ENCODE measurements around the gene BECN2. TPM values are rescaled to one million over a fixed set of nuclear protein-coding genes. Genes with fewer than 3 reads are reported as not detected.
"Not testable (repeated sequence)": the region's sequence is repeated elsewhere in the genome, so short reads cannot be mapped to it uniquely, and the experiment has no call there.

Gene BECN2
- total RNA-seq, 6 experiments from 2014 or later: not detected

DNA sequence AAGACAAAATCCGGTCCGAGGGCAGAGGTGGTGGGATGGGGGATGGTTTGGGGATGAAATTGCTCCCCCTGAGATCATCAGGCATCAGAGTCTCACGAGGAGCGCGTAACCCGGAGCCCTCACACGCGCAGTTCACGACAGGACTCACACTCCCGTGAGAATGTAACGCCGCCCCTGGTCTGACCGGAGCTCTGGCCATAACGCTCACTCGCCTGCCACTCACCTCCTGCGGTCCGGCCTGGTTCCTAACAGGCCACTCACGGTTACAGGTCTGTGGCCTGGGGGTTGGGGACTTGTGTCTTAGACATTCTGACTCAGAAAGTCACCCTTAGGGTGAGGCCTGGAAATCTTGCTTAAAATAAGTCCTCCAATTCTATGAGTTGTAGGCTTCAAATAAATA lies 21.5 kb downstream of the BECN2 start:
- DNase-seq (no peak), ATAC-seq (no peak)
- whole genome bisulfite sequencing (ENCODE audit: insufficient coverage, low coverage, low lambda C conversion rate, missing lambda C conversion rate): no CpG with 5 or more reads among the region's 18 CpGs
- TF ChIP-seq, protein P1, sequence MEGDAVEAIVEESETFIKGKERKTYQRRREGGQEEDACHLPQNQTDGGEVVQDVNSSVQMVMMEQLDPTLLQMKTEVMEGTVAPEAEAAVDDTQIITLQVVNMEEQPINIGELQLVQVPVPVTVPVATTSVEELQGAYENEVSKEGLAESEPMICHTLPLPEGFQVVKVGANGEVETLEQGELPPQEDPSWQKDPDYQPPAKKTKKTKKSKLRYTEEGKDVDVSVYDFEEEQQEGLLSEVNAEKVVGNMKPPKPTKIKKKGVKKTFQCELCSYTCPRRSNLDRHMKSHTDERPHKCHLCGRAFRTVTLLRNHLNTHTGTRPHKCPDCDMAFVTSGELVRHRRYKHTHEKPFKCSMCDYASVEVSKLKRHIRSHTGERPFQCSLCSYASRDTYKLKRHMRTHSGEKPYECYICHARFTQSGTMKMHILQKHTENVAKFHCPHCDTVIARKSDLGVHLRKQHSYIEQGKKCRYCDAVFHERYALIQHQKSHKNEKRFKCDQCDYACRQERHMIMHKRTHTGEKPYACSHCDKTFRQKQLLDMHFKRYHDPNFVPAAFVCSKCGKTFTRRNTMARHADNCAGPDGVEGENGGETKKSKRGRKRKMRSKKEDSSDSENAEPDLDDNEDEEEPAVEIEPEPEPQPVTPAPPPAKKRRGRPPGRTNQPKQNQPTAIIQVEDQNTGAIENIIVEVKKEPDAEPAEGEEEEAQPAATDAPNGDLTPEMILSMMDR (IDR thresholded peaks at IDR 0.05): no peak
- TF ChIP-seq POLR2A (IDR thresholded peaks at IDR 0.05): no peak
- H3K27ac ChIP-seq: no peak overlapping the region
- intact Hi-C loops (cut with DNase I): no loop called here
- no peaks in the 10 kb centered on the region for H3K36me3 ChIP-seq
- no peaks in the 10 kb centered on the region for H3K9me3 ChIP-seq
- no peak overlapping the region for H3K4me3 ChIP-seq
- no peaks in the 10 kb centered on the region for H3K27me3 ChIP-seq
- no peaks in the 10 kb centered on the region for H3K4me1 ChIP-seq

DNA sequence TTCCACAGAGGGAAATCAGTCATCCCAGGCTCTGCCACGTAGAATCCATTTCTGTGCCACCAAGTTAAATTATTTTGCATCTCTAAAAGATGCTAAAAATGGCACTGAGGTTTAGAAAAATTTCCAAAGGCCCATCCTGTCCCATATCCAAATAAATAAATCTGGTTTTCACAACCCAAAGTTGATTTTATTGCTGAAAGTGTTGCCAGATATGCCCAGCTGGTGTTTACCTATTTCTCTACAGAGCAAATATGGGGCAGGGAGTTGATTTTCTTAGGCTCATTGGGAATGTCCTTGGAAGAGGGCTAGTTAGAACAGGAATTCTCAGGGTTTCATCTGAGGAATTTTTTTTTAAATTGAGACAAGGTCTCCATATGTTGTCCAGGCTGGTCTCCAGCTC lies 22.4 kb downstream of the BECN2 start:
- no peak for DNase-seq
- no peaks in the 10 kb centered on the region for H3K9me3 ChIP-seq
- H3K27ac ChIP-seq: no peak overlapping the region
- WGBS (ENCODE audit: insufficient coverage, low coverage, low lambda C conversion rate, missing lambda C conversion rate): 45% methylated on average over 1 of the region's 1 CpG
- no peaks in the 10 kb centered on the region for H3K36me3 ChIP-seq
- no peaks in the 10 kb centered on the region for H3K27me3 ChIP-seq
- ATAC-seq: no peak
- H3K4me1 ChIP-seq: no peaks in the 10 kb centered on the region
- H3K4me3 ChIP-seq: no peak overlapping the region
- intact Hi-C loops (cut with DNase I): loop anchor here in 1 of 2 donors (10.0 kb wide), 1 partner anchor 75 kb away; no protein-coding TSS in a partner anchor
- TF ChIP-seq, protein P1 (IDR thresholded peaks at IDR 0.05): no peak
- no peak for TF ChIP-seq POLR2A (IDR thresholded peaks at IDR 0.05)

DNA sequence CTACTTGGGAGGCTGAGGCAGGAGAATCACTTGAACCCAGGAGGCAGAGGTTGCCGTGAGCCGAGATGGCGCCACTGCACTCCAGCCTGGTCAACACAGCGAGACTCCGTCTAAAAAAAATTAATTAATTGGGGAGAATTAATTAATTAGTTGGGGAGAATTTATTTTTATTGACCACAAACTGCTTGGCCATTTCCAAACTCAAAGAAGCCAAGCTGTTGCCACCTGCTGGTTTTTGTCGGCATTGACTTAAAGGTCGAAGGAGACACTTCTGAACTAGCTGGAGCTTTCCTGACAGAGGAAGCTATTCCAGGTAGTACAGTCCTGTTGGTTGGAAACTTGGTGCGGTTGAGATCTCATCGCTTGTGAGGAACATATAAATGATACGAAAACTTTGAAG lies 28.2 kb downstream of the BECN2 start:
- no peak overlapping the region for H3K27ac ChIP-seq
- WGBS (ENCODE audit: insufficient coverage, low coverage, low lambda C conversion rate, missing lambda C conversion rate): 48% methylated on average over 10 of the region's 10 CpGs
- TF ChIP-seq, protein P1 (IDR thresholded peaks at IDR 0.05): peak; percentile 44 to 61 (median 50)
- no peak for TF ChIP-seq POLR2A (IDR thresholded peaks at IDR 0.05)
- H3K9me3 ChIP-seq: no peaks in the 10 kb centered on the region
- no peak for DNase-seq
- peak; percentile 62 to 76 (median 71) for ATAC-seq
- no peaks in the 10 kb centered on the region for H3K4me1 ChIP-seq
- intact Hi-C loops (cut with DNase I): loop anchor here in 1 of 2 donors (10.0 kb wide), 1 partner anchor 81 kb away; no protein-coding TSS in a partner anchor
- H3K4me3 ChIP-seq: no peak overlapping the region
- H3K27me3 ChIP-seq: no peaks in the 10 kb centered on the region
- no peaks in the 10 kb centered on the region for H3K36me3 ChIP-seq

DNA sequence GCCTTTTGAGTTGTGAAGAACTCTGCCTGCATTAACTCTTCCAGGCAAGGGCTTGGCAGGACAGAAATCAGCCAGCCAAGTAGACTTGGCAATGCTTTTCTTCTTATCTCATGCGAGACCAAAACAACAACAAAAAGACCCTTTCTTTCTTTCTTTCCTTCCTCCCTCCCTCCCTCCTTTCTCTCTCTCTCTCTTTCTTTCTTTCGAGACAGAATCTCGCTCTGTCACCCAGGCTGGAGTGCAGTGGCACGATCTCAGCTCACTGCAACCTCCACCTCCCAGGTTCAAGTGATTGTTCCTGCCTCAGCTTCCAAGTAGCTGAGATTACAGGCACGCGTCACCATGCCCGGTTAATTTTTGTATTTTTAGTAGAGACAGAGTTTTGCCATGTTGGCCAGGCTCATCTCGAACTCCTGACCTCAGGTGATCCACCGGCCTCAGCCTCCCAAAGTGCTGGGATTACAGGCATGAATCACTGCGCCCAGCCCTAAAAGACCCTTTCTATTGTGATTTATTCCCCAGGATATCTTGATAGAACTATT lies 30.9 kb downstream of the BECN2 start:
- 72% methylated on average over 7 of the region's 10 CpGs for WGBS (ENCODE audit: insufficient coverage, low coverage, low lambda C conversion rate, missing lambda C conversion rate)

DNA sequence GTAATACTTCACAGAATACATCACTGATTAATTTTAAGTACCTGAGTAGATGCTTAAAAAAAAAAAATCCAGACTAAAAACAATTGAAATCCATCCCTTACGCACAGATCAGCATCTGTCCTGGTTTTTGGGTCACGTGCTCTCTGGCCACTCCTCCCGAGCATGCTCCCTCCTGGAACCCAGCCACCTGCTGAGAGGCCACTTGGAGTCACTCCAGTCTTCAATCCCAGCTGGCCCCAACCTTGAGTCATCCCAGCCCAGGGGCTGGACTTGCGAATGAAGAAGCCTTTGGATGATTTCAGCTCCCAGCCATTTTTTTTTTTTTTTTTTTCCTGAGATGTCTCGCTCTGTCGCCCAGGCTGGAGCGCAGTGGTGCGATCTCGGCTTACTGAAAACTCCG lies 32.5 kb downstream of the BECN2 start:
- DNase-seq (peak in 2 of 3 donors; percentile 26 to 54), ATAC-seq (peak; percentile 33 to 66 (median 50))
- TF ChIP-seq POLR2A (IDR thresholded peaks at IDR 0.05): no peak
- TF ChIP-seq, protein P1 (IDR thresholded peaks at IDR 0.05): no peak
- 40% methylated on average over 4 of the region's 10 CpGs for WGBS (ENCODE audit: insufficient coverage, low coverage, low lambda C conversion rate, missing lambda C conversion rate)
- intact Hi-C loops (cut with DNase I): no loop called here
- no peaks in the 10 kb centered on the region for H3K27me3 ChIP-seq
- H3K9me3 ChIP-seq: no peaks in the 10 kb centered on the region
- H3K4me3 ChIP-seq: no peak overlapping the region
- no peak overlapping the region for H3K27ac ChIP-seq
- H3K36me3 ChIP-seq: no peaks in the 10 kb centered on the region
- no peaks in the 10 kb centered on the region for H3K4me1 ChIP-seq

More for the DNA sequence above, 30.9 kb downstream of the BECN2 start:
- H3K27me3 ChIP-seq, H3K27ac ChIP-seq, ATAC-seq, H3K36me3 ChIP-seq, H3K4me3 ChIP-seq, H3K4me1 ChIP-seq, DNase-seq, H3K9me3 ChIP-seq: not testable (repeated sequence)
- intact Hi-C loops (cut with DNase I): loop anchor here in 1 of 2 donors (10.0 kb wide), 1 partner anchor 84 kb away; no protein-coding TSS in a partner anchor

Measured in right lobe of liver (tissue), 6 donors.